Measurements from ENCODE around the gene S100A2. TPM values are rescaled to one million over a fixed set of nuclear protein-coding genes. Genes with fewer than 3 reads are reported as not detected.

S100A2 gene
- total RNA-seq, 4 donors from 2014 or later, result 1.3 to 2.2 TPM; not detected in 2

DNA sequence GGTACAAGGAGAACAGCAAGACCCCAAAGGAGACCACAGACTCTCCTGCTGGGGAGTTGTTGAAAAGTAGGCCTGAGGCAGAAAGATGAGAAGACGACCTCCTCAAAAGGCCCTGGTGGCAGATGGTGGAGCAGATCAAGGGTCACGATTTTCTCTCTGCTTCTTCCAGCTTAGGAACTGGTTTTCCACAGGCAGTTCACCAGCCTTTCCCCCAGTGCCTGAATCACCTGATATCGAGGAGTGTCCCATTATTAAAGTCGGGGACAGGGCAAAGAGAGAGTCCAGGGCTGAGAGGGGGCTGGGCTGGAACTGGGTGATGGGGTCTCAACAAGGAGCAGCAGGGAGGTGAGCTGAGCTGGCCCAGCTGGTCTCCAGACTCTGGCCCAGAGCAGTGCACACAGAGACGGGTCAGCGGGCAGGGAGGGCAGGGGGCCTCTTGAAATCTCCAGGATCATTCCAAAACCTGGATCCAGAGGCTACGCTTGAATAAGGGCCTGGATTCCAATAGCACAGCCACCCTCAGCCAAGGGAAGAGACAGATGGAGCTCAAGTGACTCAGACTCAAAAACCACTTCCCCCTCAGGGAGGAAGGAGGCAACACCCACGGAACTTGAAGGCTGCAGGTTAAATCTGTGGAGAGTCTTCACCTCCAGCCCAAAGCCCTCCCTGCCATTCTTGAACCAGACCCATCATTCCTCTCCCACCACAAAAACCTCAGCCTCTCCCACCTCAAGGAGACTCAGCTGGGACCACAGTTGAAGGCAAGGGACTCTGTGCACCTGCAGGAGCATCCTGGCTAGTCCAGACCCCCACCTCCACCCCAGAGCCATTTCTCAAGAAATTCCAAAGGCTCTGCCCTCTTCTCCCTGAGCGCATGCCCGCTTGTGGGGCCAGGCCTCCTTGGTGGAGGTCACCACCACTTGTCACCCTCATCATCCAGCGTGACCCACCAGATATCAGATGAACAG is 25.0 kb downstream of the S100A2 start, which contains the start of gene S100A5:
TSS of gene S100A5 (minus strand) at position 541 of the 968 bp plus-strand sequence. CDS start 743 bp downstream, outside the sequence.
- TF ChIP-seq, protein P1, sequence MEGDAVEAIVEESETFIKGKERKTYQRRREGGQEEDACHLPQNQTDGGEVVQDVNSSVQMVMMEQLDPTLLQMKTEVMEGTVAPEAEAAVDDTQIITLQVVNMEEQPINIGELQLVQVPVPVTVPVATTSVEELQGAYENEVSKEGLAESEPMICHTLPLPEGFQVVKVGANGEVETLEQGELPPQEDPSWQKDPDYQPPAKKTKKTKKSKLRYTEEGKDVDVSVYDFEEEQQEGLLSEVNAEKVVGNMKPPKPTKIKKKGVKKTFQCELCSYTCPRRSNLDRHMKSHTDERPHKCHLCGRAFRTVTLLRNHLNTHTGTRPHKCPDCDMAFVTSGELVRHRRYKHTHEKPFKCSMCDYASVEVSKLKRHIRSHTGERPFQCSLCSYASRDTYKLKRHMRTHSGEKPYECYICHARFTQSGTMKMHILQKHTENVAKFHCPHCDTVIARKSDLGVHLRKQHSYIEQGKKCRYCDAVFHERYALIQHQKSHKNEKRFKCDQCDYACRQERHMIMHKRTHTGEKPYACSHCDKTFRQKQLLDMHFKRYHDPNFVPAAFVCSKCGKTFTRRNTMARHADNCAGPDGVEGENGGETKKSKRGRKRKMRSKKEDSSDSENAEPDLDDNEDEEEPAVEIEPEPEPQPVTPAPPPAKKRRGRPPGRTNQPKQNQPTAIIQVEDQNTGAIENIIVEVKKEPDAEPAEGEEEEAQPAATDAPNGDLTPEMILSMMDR (IDR thresholded peaks at IDR 0.05; ENCODE audit: low read depth), result no peak

DNA sequence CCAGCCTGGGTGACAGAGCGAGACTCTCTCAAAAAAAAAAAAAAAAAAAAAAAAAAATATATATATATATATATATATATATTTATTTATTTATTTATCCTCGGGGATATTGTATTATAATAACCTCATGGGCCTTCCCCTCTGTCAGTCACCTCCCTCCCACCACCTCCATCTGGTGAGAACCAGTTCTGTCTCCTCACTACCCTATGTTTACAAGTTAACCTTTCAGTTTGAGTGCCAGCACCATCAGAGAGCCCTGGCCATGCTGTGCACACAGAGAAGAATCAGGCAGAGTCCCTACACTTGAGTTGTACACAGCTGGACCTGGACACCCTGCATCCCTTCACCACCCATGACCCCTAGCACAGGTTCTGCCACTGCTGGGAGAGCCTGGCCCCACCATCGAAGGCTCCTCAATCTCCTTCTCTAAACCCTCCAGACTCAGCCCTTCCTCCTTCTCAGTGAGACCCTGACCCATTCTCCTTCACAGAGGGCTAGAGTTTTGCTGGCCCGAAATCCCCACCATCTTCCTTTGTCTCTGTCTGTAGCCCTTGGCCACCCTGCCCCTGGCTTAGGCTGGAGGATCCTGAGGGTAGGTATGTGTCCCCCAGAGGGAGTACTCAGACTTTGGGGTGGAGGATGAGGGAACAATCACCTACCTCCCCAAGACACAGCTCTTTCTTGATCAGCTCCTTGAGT is 26.1 kb downstream of the S100A2 start:
- TF ChIP-seq, protein P1 (IDR thresholded peaks at IDR 0.05; ENCODE audit: low read depth), result no peak

DNA sequence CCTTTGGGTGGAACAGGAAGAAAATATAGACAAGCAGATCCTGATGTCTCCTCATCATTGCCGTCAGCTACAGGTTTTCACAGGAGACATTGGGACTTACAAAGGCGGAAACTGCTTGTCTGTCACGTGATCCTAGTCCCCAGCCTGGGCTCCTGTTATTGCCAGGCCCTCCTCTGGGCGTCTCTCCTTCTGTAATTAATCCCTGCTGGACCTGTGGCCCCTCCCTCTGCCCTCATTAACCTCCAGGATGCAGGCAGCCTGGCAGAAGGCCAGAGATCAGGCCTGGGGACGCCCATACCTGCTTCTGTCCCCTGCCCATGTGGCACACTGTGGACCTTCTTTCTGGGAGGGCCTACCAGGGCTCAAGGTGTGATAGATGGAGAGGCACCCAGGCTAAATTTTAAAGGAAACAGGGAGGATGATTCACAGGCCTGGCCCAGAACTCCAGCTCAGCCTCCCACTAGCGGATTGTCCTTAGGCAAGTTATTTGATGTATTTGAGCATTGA is 27.3 kb downstream of the S100A2 start:
- TF ChIP-seq, protein P1 (IDR thresholded peaks at IDR 0.05; ENCODE audit: low read depth), result no peak

DNA sequence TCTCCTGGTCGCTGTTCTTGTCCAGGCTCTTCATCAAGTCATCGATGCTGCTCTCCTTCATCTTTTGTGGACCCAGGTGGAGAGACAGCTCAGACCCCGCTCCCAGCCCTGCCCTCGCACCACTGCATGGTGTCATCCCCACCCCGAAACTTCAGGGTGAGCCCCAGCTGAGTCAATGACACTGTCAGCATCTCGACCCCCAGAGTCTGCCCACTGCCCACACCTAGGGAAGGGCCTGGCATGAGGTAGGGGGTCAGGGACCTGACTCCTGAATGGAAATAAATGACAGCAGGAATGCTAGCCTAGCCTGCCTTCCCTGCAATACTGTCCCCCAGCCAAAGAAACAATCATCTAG is 28.3 kb downstream of the S100A2 start:
- TF ChIP-seq, protein P1 (IDR thresholded peaks at IDR 0.05; ENCODE audit: low read depth), result no peak

DNA sequence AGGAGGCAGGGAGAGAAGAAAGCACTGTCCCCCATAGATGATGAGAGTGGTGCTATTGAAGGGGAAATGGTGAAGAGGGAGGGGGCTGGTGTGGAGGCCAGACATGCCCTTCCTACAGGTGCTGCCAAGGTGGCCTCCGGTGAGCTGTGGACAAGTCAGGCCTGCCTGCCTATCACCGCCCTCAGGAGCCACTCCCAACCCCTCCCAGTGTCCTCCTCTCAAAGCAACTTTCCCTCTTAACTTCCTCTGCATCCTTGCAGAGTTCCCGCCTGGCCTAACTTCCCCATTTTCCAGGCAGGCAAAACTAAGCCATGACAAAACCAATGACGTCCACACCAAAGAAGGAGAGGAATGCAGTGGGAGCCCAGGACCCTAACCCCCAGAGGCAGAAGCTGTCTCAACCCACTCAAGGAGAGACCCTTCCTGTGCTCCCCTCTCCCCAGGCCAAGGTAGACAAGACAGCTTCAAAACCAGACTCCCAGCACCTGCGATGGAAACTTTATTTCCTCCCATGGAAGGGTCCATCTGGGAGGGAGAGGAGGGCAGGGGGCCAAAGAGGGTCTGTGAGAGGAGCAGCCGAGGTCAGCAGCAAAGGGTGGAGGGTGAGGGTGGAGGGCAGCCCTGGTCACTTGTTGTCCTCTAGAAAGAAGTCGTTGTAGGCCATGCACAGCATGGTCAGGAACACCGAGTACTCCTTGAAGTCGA is 28.8 kb downstream of the S100A2 start:
- TF ChIP-seq, protein P1 (IDR thresholded peaks at IDR 0.05; ENCODE audit: low read depth), result no peak

DNA sequence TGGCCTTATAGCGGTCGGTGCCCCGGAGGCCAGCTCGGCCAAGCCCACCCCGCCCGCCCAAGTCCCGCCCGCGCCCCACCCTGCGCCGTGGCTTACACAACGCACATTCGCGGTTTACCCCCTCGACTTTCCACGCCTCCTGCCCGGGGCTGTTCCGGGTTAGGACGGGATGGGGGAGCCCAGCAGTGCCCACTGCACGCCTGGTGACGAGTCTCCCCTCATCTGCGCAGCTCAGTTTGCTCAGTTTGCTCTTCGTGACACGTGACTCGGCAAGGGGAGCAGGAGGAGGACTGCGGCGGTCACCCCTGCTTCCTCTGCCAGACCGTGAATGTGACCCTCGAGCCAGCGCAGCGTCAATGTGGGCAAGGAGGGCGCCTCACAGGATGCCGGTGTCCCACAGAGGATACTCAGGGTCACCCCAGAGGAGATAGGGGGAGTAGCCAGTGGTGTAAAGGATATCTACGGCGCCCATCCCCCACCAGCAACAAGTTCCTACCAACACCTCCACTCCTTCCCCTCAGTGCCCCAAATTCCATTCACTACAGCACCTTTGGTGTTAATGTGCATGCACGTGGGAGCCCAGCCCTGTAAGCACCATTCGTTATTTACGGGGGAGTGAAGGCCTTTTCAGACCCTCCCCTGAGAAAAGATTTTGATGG is 29.5 kb downstream of the S100A2 start:
- TF ChIP-seq, protein P1 (IDR thresholded peaks at IDR 0.05; ENCODE audit: low read depth), result no peak
